GM23338 (cell line): ENCODE measurements around the gene TEX36. TPM values are rescaled to one million over a fixed set of nuclear protein-coding genes. Genes with fewer than 3 reads are reported as not detected.

Source experiments
- ATAC-seq: fragments of 200-7000 bp; cut with Tn5 transposase; 3 replicates; pipeline ENCODE4 v1.9.1; 2020
- DNase-seq: peaks from one replicate; pipeline ENCODE4 v3.0.0-alpha.2; 2015; ENCODE audit warnings: low spot score
- H2AFZ ChIP-seq: fragments of 200-600 bp; sonication (generic); 2 replicates; pipeline ENCODE4 v1.8.0; 2016; ENCODE audit warnings: antibody characterized with exemption, mild to moderate bottlenecking, moderate library complexity
- H3F3A ChIP-seq: fragments of 200-600 bp; sonication (generic); replicated peaks from 2 replicates; pipeline ENCODE4 v1.8.0; 2017; ENCODE audit warnings: antibody characterized with exemption, mixed run types, low read depth
- H3K27ac ChIP-seq: fragments of 200-600 bp; sonication (generic); 2 replicates; pipeline ENCODE4 v1.6.1; 2016; ENCODE audit warnings: low read depth
- H3K27me3 ChIP-seq: fragments of 200-600 bp; sonication (generic); 2 replicates; pipeline ENCODE4 v1.8.0; 2016; ENCODE audit warnings: mild to moderate bottlenecking, mixed run types, moderate library complexity; ENCODE audit not compliant: insufficient read depth
- H3K36me3 ChIP-seq: fragments of 200-600 bp; sonication (generic); 2 replicates; pipeline ENCODE4 v1.8.0; 2016; ENCODE audit warnings: mild to moderate bottlenecking; ENCODE audit not compliant: insufficient read depth
- H3K4me1 ChIP-seq: fragments of 200-600 bp; sonication (generic); 2 replicates; pipeline ENCODE4 v1.8.0; 2016; ENCODE audit warnings: mild to moderate bottlenecking, moderate library complexity; ENCODE audit not compliant: insufficient read depth
- H3K4me2 ChIP-seq: fragments of 200-600 bp; sonication (generic); 2 replicates; pipeline ENCODE4 v1.7.1; 2017; ENCODE audit warnings: mixed run types
- H3K4me3 ChIP-seq: fragments of 200-600 bp; sonication (generic); 2 replicates; pipeline ENCODE4 v1.6.1; 2016; ENCODE audit warnings: mixed run types
- H3K79me2 ChIP-seq: fragments of 200-600 bp; sonication (generic); replicated peaks from 2 replicates; pipeline ENCODE4 v1.8.0; 2017; ENCODE audit warnings: mild to moderate bottlenecking; ENCODE audit not compliant: insufficient read depth
- H3K9me2 ChIP-seq: fragments of 200-600 bp; sonication (generic); 2 replicates; pipeline ENCODE4 v1.8.0; 2017; ENCODE audit not compliant: insufficient read depth
- H4K20me1 ChIP-seq: fragments of 200-600 bp; sonication (generic); replicated peaks from 2 replicates; pipeline ENCODE4 v1.8.0; 2017; ENCODE audit warnings: mild to moderate bottlenecking; ENCODE audit not compliant: insufficient read depth
- H3K27ac Mint-ChIP-seq: 2 replicates; pipeline ENCODE4 v1.8.0; 2020; ENCODE audit warnings: inconsistent platforms, mild to moderate bottlenecking, moderate library complexity, mixed read lengths
- H3K27me3 Mint-ChIP-seq: 3 replicates; pipeline ENCODE4 v1.8.0; 2022; ENCODE audit warnings: low read depth, mild to moderate bottlenecking, moderate library complexity, mixed read lengths, inconsistent platforms; ENCODE audit not compliant: insufficient read depth, poor library complexity
- H3K36me3 Mint-ChIP-seq: 3 replicates; pipeline ENCODE4 v1.8.0; 2021; ENCODE audit warnings: low read depth, mild to moderate bottlenecking, inconsistent platforms, moderate library complexity, mixed read lengths
- H3K4me1 Mint-ChIP-seq: 3 replicates; pipeline ENCODE4 v1.8.0; 2020; ENCODE audit warnings: mild to moderate bottlenecking, inconsistent platforms, mixed read lengths
- H3K4me3 Mint-ChIP-seq: 3 replicates; pipeline ENCODE4 v1.8.0; 2021; ENCODE audit warnings: moderate library complexity, mild to moderate bottlenecking, inconsistent platforms, mixed read lengths
- H3K9me3 Mint-ChIP-seq: 3 replicates; pipeline ENCODE4 v1.8.0; 2020; ENCODE audit warnings: moderate library complexity, mild to moderate bottlenecking, inconsistent platforms, mixed read lengths
- CREB1 ChIP-seq: fragments of 250-450 bp; sonication (Bioruptor Pico); IDR thresholded peaks from 2 replicates; pipeline ENCODE4 v1.5.0; 2020; ENCODE audit warnings: low read depth, mild to moderate bottlenecking, moderate library complexity
- ETS1 ChIP-seq: IDR thresholded peaks from 2 replicates; pipeline ENCODE4 v1.6.1; 2016; ENCODE audit warnings: antibody characterized with exemption
- EZH2 ChIP-seq: fragments of 200-600 bp; sonication (generic); IDR thresholded peaks from one replicate; pipeline ENCODE4 v1.8.0; 2017; ENCODE audit warnings: antibody characterized with exemption, mild to moderate bottlenecking, low read depth; ENCODE audit not compliant: unreplicated experiment
- EZH2phosphoT487 ChIP-seq: fragments of 200-600 bp; sonication (generic); IDR thresholded peaks from one replicate; pipeline ENCODE4 v1.8.1; 2018; ENCODE audit warnings: antibody characterized with exemption; ENCODE audit not compliant: unreplicated experiment
- NANOG ChIP-seq: IDR thresholded peaks from 2 replicates; pipeline ENCODE4 v1.6.1; 2016; ENCODE audit warnings: antibody characterized with exemption, borderline replicate concordance
- ZNF114 ChIP-seq: fragments of 250-450 bp; sonication (Bioruptor Pico); IDR thresholded peaks from 2 replicates; pipeline ENCODE4 v1.5.0; 2020; ENCODE audit warnings: mild to moderate bottlenecking, moderate library complexity
- ZNF331 ChIP-seq: fragments of 250-450 bp; sonication (Bioruptor Pico); IDR thresholded peaks from 2 replicates; pipeline ENCODE4 v1.5.0; 2020; ENCODE audit warnings: low read depth, mild to moderate bottlenecking, moderate library complexity
- polyA plus RNA-seq: library from polyadenylated mRNA; unstranded; fragments of >200 nt; fragmentation: Nextera tagmentation; extraction: Ambion mirVana; gene quantifications from 2 replicates; pipeline ENCODE4 v1.2.1, GENCODE V29; 2016
- total RNA-seq: library from RNA; depleted of rRNA; stranded (reverse); fragments of >200 nt; shearing (Covaris generic); gene quantifications from 2 replicates; pipeline ENCODE4 v1.2.3, GENCODE V29; 2014
- TF ChIP-seq, protein P1 (sequence below): IDR thresholded peaks from one replicate; pipeline ENCODE4 v1.6.1; 2018; ENCODE audit warnings: antibody characterized with exemption; ENCODE audit not compliant: unreplicated experiment
- TF ChIP-seq, protein P2 (sequence below), 2 experiments: fragments of 200-600 bp in 1 of 2; sonication (generic) in 1 of 2; conservative IDR thresholded peaks; 2 replicates each; pipeline versions ENCODE4 v1.5.1 to v1.6.1; 2016 to 2017; ENCODE audit warnings: antibody characterized with exemption in 2 of 2, low read depth in 2 of 2, mild to moderate bottlenecking in 2 of 2, moderate library complexity in 1 of 2

TEX36 gene
- total and polyA plus RNA-seq, 2 experiments from 2014 or later: not detected

DNA sequence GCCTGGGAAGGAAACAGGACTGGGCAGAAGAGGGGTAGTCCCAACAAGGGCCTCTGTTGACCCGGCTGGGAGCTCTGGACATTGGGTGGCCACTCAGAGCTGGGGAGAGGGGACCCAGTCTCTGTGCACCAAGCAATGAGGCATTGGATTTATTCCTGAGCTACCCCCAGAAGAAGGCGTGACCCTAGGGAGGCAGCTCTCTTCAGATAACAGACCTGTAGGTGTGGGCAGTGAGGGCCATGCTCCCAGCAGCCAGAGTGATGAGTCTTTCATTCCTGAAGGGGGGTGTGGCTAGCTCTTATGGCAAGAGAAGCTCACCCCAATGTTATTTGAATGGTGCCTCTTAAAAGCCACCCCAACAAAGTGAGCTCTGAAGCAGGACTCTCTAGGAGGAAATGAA, 20.4 kb downstream of the TEX36 start:
- H3K27me3 ChIP-seq: no peaks in the 10 kb centered on the region
- H3K79me2 ChIP-seq: no peaks in the 10 kb centered on the region
- no peak for TF ChIP-seq NANOG
- TF ChIP-seq, protein P1, sequence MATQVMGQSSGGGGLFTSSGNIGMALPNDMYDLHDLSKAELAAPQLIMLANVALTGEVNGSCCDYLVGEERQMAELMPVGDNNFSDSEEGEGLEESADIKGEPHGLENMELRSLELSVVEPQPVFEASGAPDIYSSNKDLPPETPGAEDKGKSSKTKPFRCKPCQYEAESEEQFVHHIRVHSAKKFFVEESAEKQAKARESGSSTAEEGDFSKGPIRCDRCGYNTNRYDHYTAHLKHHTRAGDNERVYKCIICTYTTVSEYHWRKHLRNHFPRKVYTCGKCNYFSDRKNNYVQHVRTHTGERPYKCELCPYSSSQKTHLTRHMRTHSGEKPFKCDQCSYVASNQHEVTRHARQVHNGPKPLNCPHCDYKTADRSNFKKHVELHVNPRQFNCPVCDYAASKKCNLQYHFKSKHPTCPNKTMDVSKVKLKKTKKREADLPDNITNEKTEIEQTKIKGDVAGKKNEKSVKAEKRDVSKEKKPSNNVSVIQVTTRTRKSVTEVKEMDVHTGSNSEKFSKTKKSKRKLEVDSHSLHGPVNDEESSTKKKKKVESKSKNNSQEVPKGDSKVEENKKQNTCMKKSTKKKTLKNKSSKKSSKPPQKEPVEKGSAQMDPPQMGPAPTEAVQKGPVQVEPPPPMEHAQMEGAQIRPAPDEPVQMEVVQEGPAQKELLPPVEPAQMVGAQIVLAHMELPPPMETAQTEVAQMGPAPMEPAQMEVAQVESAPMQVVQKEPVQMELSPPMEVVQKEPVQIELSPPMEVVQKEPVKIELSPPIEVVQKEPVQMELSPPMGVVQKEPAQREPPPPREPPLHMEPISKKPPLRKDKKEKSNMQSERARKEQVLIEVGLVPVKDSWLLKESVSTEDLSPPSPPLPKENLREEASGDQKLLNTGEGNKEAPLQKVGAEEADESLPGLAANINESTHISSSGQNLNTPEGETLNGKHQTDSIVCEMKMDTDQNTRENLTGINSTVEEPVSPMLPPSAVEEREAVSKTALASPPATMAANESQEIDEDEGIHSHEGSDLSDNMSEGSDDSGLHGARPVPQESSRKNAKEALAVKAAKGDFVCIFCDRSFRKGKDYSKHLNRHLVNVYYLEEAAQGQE: no peak
- TF ChIP-seq ETS1: no peak
- no peaks in the 10 kb centered on the region for H3K4me1 ChIP-seq
- H4K20me1 ChIP-seq: no peaks in the 10 kb centered on the region
- no peaks in the 10 kb centered on the region; the same call in 2 of the 3 replicates for H3K9me3 Mint-ChIP-seq
- DNase-seq (no peak), ATAC-seq (no peak)
- no peak overlapping the region for H3K4me3 ChIP-seq
- peaks cover 8% of the 10 kb centered on the region for H3K4me1 Mint-ChIP-seq
- no peak overlapping the region for H2AFZ ChIP-seq
- H3K27ac ChIP-seq: no peak overlapping the region
- no peaks in the 10 kb centered on the region for H3K36me3 Mint-ChIP-seq
- H3F3A ChIP-seq: no peaks in the 10 kb centered on the region
- no peak overlapping the region for H3K4me2 ChIP-seq
- H3K9me2 ChIP-seq: peaks cover 11% of the 10 kb centered on the region; the same call in 1 of the 2 replicates
- H3K27me3 Mint-ChIP-seq: peaks cover 2% of the 10 kb centered on the region
- H3K27ac Mint-ChIP-seq: no peak overlapping the region
- no peaks in the 10 kb centered on the region for H3K36me3 ChIP-seq
- H3K4me3 Mint-ChIP-seq: no peak overlapping the region

GRCh38 chr10:125661941-125662515, 20.9 kb downstream of the TEX36 start:
- H3K4me1 Mint-ChIP-seq: peaks cover 8% of the 10 kb centered on the region
- no peaks in the 10 kb centered on the region for H3K36me3 ChIP-seq

GRCh38 chr10:125661431-125661940, 21.5 kb downstream of the TEX36 start:
- Histone ChIP-seq H3K27ac (no peak overlapping the region), H3K4me2 (no peak overlapping the region), H3K4me3 (no peak overlapping the region), H3K9me2 (peaks cover 11% of the 10 kb centered on the region; the same call in 1 of the 2 replicates), H3K27me3 (no peaks in the 10 kb centered on the region), H3F3A (no peaks in the 10 kb centered on the region), H4K20me1 (no peaks in the 10 kb centered on the region), H3K36me3 (no peaks in the 10 kb centered on the region), H3K4me1 (no peaks in the 10 kb centered on the region), H3K79me2 (no peaks in the 10 kb centered on the region), H2AFZ (peak overlapping the region; percentile 59; the same call in 1 of the 2 replicates)
- no peak for DNase-seq
- H3K27ac Mint-ChIP-seq: no peak overlapping the region
- H3K4me3 Mint-ChIP-seq: no peak overlapping the region
- peaks cover 8% of the 10 kb centered on the region for H3K4me1 Mint-ChIP-seq
- no peak for ATAC-seq
- peaks cover 6% of the 10 kb centered on the region for H3K27me3 Mint-ChIP-seq
- H3K9me3 Mint-ChIP-seq: no peaks in the 10 kb centered on the region; the same call in 2 of the 3 replicates
- no peaks in the 10 kb centered on the region for H3K36me3 Mint-ChIP-seq
- TF ChIP-seq, protein P2, sequence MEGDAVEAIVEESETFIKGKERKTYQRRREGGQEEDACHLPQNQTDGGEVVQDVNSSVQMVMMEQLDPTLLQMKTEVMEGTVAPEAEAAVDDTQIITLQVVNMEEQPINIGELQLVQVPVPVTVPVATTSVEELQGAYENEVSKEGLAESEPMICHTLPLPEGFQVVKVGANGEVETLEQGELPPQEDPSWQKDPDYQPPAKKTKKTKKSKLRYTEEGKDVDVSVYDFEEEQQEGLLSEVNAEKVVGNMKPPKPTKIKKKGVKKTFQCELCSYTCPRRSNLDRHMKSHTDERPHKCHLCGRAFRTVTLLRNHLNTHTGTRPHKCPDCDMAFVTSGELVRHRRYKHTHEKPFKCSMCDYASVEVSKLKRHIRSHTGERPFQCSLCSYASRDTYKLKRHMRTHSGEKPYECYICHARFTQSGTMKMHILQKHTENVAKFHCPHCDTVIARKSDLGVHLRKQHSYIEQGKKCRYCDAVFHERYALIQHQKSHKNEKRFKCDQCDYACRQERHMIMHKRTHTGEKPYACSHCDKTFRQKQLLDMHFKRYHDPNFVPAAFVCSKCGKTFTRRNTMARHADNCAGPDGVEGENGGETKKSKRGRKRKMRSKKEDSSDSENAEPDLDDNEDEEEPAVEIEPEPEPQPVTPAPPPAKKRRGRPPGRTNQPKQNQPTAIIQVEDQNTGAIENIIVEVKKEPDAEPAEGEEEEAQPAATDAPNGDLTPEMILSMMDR (conservative IDR thresholded peaks at IDR 0.05; ENCODE audit: low read depth in 2 of 2): no peak
- TF ChIP-seq EZH2 (no peak), CREB1 (CRISPR knock-in tag) (no peak), ZNF331 (no peak)

More at GRCh38 chr10:125661941-125662515, 20.9 kb downstream of the TEX36 start:
- TF ChIP-seq ZNF114 (CRISPR knock-in tag) (no peak), EZH2phosphoT487 (no peak)
- H3K27ac Mint-ChIP-seq: no peak overlapping the region
- peak overlapping the region; percentile 59; the same call in 1 of the 2 replicates for H2AFZ ChIP-seq
- H3K27ac ChIP-seq: no peak overlapping the region
- H3K4me3 Mint-ChIP-seq: no peak overlapping the region
- H4K20me1 ChIP-seq: no peaks in the 10 kb centered on the region
- no peaks in the 10 kb centered on the region; the same call in 2 of the 3 replicates for H3K9me3 Mint-ChIP-seq
- H3K36me3 Mint-ChIP-seq: no peaks in the 10 kb centered on the region
- no peaks in the 10 kb centered on the region for H3F3A ChIP-seq
- H3K27me3 ChIP-seq: no peaks in the 10 kb centered on the region
- H3K79me2 ChIP-seq: no peaks in the 10 kb centered on the region
- peaks cover 6% of the 10 kb centered on the region for H3K27me3 Mint-ChIP-seq
- ATAC-seq (no peak), DNase-seq (no peak)
- H3K4me3 ChIP-seq: no peak overlapping the region
- no peaks in the 10 kb centered on the region for H3K4me1 ChIP-seq
- H3K4me2 ChIP-seq: no peak overlapping the region
- H3K9me2 ChIP-seq: peaks cover 11% of the 10 kb centered on the region; the same call in 1 of the 2 replicates
